GM23338 (cell line): ENCODE data around the gene ENOPH1. TPM values are rescaled to one million over a fixed set of nuclear protein-coding genes. Genes with fewer than 3 reads are reported as not detected.

ENCODE experiments used
- ATAC-seq: fragments of 200-7000 bp; cut with Tn5 transposase; 3 replicates; pipeline ENCODE4 v1.9.1; 2020
- DNase-seq: peaks from one replicate; pipeline ENCODE4 v3.0.0-alpha.2; 2015; ENCODE audit warnings: low spot score
- H2AFZ ChIP-seq: fragments of 200-600 bp; sonication (generic); 2 replicates; pipeline ENCODE4 v1.8.0; 2016; ENCODE audit warnings: antibody characterized with exemption, mild to moderate bottlenecking, moderate library complexity
- H3F3A ChIP-seq: fragments of 200-600 bp; sonication (generic); replicated peaks from 2 replicates; pipeline ENCODE4 v1.8.0; 2017; ENCODE audit warnings: antibody characterized with exemption, mixed run types, low read depth
- H3K27ac ChIP-seq: fragments of 200-600 bp; sonication (generic); 2 replicates; pipeline ENCODE4 v1.6.1; 2016; ENCODE audit warnings: low read depth
- H3K27me3 ChIP-seq: fragments of 200-600 bp; sonication (generic); 2 replicates; pipeline ENCODE4 v1.8.0; 2016; ENCODE audit warnings: mild to moderate bottlenecking, mixed run types, moderate library complexity; ENCODE audit not compliant: insufficient read depth
- H3K36me3 ChIP-seq: fragments of 200-600 bp; sonication (generic); 2 replicates; pipeline ENCODE4 v1.8.0; 2016; ENCODE audit warnings: mild to moderate bottlenecking; ENCODE audit not compliant: insufficient read depth
- H3K4me1 ChIP-seq: fragments of 200-600 bp; sonication (generic); 2 replicates; pipeline ENCODE4 v1.8.0; 2016; ENCODE audit warnings: mild to moderate bottlenecking, moderate library complexity; ENCODE audit not compliant: insufficient read depth
- H3K4me2 ChIP-seq: fragments of 200-600 bp; sonication (generic); 2 replicates; pipeline ENCODE4 v1.7.1; 2017; ENCODE audit warnings: mixed run types
- H3K4me3 ChIP-seq: fragments of 200-600 bp; sonication (generic); 2 replicates; pipeline ENCODE4 v1.6.1; 2016; ENCODE audit warnings: mixed run types
- H3K79me2 ChIP-seq: fragments of 200-600 bp; sonication (generic); replicated peaks from 2 replicates; pipeline ENCODE4 v1.8.0; 2017; ENCODE audit warnings: mild to moderate bottlenecking; ENCODE audit not compliant: insufficient read depth
- H3K9me2 ChIP-seq: fragments of 200-600 bp; sonication (generic); 2 replicates; pipeline ENCODE4 v1.8.0; 2017; ENCODE audit not compliant: insufficient read depth
- H4K20me1 ChIP-seq: fragments of 200-600 bp; sonication (generic); replicated peaks from 2 replicates; pipeline ENCODE4 v1.8.0; 2017; ENCODE audit warnings: mild to moderate bottlenecking; ENCODE audit not compliant: insufficient read depth
- H3K27ac Mint-ChIP-seq: 2 replicates; pipeline ENCODE4 v1.8.0; 2020; ENCODE audit warnings: inconsistent platforms, mild to moderate bottlenecking, moderate library complexity, mixed read lengths
- H3K27me3 Mint-ChIP-seq: 3 replicates; pipeline ENCODE4 v1.8.0; 2022; ENCODE audit warnings: low read depth, mild to moderate bottlenecking, moderate library complexity, mixed read lengths, inconsistent platforms; ENCODE audit not compliant: insufficient read depth, poor library complexity
- H3K36me3 Mint-ChIP-seq: 3 replicates; pipeline ENCODE4 v1.8.0; 2021; ENCODE audit warnings: low read depth, mild to moderate bottlenecking, inconsistent platforms, moderate library complexity, mixed read lengths
- H3K4me1 Mint-ChIP-seq: 3 replicates; pipeline ENCODE4 v1.8.0; 2020; ENCODE audit warnings: mild to moderate bottlenecking, inconsistent platforms, mixed read lengths
- H3K4me3 Mint-ChIP-seq: 3 replicates; pipeline ENCODE4 v1.8.0; 2021; ENCODE audit warnings: moderate library complexity, mild to moderate bottlenecking, inconsistent platforms, mixed read lengths
- H3K9me3 Mint-ChIP-seq: 3 replicates; pipeline ENCODE4 v1.8.0; 2020; ENCODE audit warnings: moderate library complexity, mild to moderate bottlenecking, inconsistent platforms, mixed read lengths
- CREB1 ChIP-seq: fragments of 250-450 bp; sonication (Bioruptor Pico); IDR thresholded peaks from 2 replicates; pipeline ENCODE4 v1.5.0; 2020; ENCODE audit warnings: low read depth, mild to moderate bottlenecking, moderate library complexity
- EZH2 ChIP-seq: fragments of 200-600 bp; sonication (generic); IDR thresholded peaks from one replicate; pipeline ENCODE4 v1.8.0; 2017; ENCODE audit warnings: antibody characterized with exemption, mild to moderate bottlenecking, low read depth; ENCODE audit not compliant: unreplicated experiment
- EZH2phosphoT487 ChIP-seq: fragments of 200-600 bp; sonication (generic); IDR thresholded peaks from one replicate; pipeline ENCODE4 v1.8.1; 2018; ENCODE audit warnings: antibody characterized with exemption; ENCODE audit not compliant: unreplicated experiment
- JUNB ChIP-seq: IDR thresholded peaks from one replicate; pipeline ENCODE4 v1.6.1; 2016; ENCODE audit warnings: antibody characterized with exemption; ENCODE audit not compliant: unreplicated experiment
- NANOG ChIP-seq: IDR thresholded peaks from 2 replicates; pipeline ENCODE4 v1.6.1; 2016; ENCODE audit warnings: antibody characterized with exemption, borderline replicate concordance
- POLR2AphosphoS5 ChIP-seq: IDR thresholded peaks from 2 replicates; pipeline ENCODE4 v1.6.1; 2016; ENCODE audit warnings: antibody characterized with exemption, low read depth
- STAT1 ChIP-seq: IDR thresholded peaks from one replicate; pipeline ENCODE4 v1.6.1; 2016; ENCODE audit warnings: antibody characterized with exemption; ENCODE audit not compliant: unreplicated experiment
- ZNF114 ChIP-seq: fragments of 250-450 bp; sonication (Bioruptor Pico); IDR thresholded peaks from 2 replicates; pipeline ENCODE4 v1.5.0; 2020; ENCODE audit warnings: mild to moderate bottlenecking, moderate library complexity
- ZNF331 ChIP-seq: fragments of 250-450 bp; sonication (Bioruptor Pico); IDR thresholded peaks from 2 replicates; pipeline ENCODE4 v1.5.0; 2020; ENCODE audit warnings: low read depth, mild to moderate bottlenecking, moderate library complexity
- polyA plus RNA-seq: library from polyadenylated mRNA; unstranded; fragments of >200 nt; fragmentation: Nextera tagmentation; extraction: Ambion mirVana; gene quantifications from 2 replicates; pipeline ENCODE4 v1.2.1, GENCODE V29; 2016
- total RNA-seq: library from RNA; depleted of rRNA; stranded (reverse); fragments of >200 nt; shearing (Covaris generic); gene quantifications from 2 replicates; pipeline ENCODE4 v1.2.3, GENCODE V29; 2014
- TF ChIP-seq, protein P1 (sequence below), 2 experiments: fragments of 200-600 bp in 1 of 2; sonication (generic) in 1 of 2; conservative IDR thresholded peaks; 2 replicates each; pipeline versions ENCODE4 v1.5.1 to v1.6.1; 2016 to 2017; ENCODE audit warnings: antibody characterized with exemption in 2 of 2, low read depth in 2 of 2, mild to moderate bottlenecking in 2 of 2, moderate library complexity in 1 of 2
- TF ChIP-seq, protein P2 (sequence below): fragments of 250-450 bp; sonication (Bioruptor Pico); IDR thresholded peaks from 2 replicates; pipeline ENCODE4 v1.5.0; 2020; ENCODE audit warnings: mild to moderate bottlenecking, moderate library complexity
- TF ChIP-seq, protein P3 (sequence below): IDR thresholded peaks from 2 replicates; pipeline ENCODE4 v1.6.1; 2016; ENCODE audit warnings: antibody characterized with exemption
- TF ChIP-seq, protein P4 (sequence below): IDR thresholded peaks from one replicate; pipeline ENCODE4 v1.6.1; 2018; ENCODE audit warnings: antibody characterized with exemption; ENCODE audit not compliant: unreplicated experiment

ENOPH1 gene
- total and polyA plus RNA-seq, 2 experiments from 2014 or later, result 105 to 146 TPM

DNA sequence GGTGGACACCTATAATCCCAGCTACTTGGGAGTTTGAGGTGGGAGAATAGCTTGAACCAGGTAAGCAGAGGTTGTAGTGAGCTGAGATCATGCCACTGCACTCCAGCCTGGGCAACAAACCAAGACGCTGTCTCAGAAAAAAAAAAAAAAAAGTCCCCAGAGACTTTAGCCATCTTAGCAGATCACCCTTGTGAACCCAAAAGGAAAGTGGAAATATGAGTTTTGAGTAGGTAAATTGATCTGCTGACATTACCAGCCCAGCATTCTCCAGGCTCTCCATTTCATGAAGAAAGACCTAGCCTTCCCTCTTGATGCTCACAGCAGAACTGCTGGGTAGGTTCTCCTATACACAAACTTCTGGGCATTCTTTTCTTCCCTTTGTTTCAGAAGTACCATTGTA, 32.1 kb upstream of the ENOPH1 start:
- H3K4me3 ChIP-seq, result no peak overlapping the region
- H3K36me3 Mint-ChIP-seq, result no peaks in the 10 kb centered on the region
- no peaks in the 10 kb centered on the region for H3K9me3 Mint-ChIP-seq
- H3K4me2 ChIP-seq, result no peak overlapping the region
- peaks cover 3% of the 10 kb centered on the region; the same call in 2 of the 3 replicates for H3K4me1 Mint-ChIP-seq
- H3K9me2 ChIP-seq, result no peaks in the 10 kb centered on the region; the same call in 1 of the 2 replicates
- H3K27me3 ChIP-seq, result no peaks in the 10 kb centered on the region
- no peaks in the 10 kb centered on the region for H3F3A ChIP-seq
- H3K4me3 Mint-ChIP-seq, result no peak overlapping the region
- H3K27ac ChIP-seq, result no peak overlapping the region
- H3K27me3 Mint-ChIP-seq, result peaks cover 2% of the 10 kb centered on the region
- H3K79me2 ChIP-seq, result no peaks in the 10 kb centered on the region
- no peaks in the 10 kb centered on the region for H4K20me1 ChIP-seq
- no peak overlapping the region for H2AFZ ChIP-seq
- no peaks in the 10 kb centered on the region for H3K4me1 ChIP-seq
- no peak for DNase-seq
- no peak for ATAC-seq
- no peak overlapping the region for H3K27ac Mint-ChIP-seq
- TF ChIP-seq EZH2phosphoT487 (no peak), ZNF114 (CRISPR knock-in tag) (no peak), JUNB (no peak), EZH2 (no peak), CREB1 (CRISPR knock-in tag) (no peak), ZNF331 (CRISPR knock-in tag) (no peak), STAT1 (no peak), NANOG (no peak), POLR2AphosphoS5 (no peak)
- TF ChIP-seq, protein P1, sequence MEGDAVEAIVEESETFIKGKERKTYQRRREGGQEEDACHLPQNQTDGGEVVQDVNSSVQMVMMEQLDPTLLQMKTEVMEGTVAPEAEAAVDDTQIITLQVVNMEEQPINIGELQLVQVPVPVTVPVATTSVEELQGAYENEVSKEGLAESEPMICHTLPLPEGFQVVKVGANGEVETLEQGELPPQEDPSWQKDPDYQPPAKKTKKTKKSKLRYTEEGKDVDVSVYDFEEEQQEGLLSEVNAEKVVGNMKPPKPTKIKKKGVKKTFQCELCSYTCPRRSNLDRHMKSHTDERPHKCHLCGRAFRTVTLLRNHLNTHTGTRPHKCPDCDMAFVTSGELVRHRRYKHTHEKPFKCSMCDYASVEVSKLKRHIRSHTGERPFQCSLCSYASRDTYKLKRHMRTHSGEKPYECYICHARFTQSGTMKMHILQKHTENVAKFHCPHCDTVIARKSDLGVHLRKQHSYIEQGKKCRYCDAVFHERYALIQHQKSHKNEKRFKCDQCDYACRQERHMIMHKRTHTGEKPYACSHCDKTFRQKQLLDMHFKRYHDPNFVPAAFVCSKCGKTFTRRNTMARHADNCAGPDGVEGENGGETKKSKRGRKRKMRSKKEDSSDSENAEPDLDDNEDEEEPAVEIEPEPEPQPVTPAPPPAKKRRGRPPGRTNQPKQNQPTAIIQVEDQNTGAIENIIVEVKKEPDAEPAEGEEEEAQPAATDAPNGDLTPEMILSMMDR (conservative IDR thresholded peaks at IDR 0.05; ENCODE audit: low read depth in 2 of 2), result no peak
- TF ChIP-seq, protein P2, sequence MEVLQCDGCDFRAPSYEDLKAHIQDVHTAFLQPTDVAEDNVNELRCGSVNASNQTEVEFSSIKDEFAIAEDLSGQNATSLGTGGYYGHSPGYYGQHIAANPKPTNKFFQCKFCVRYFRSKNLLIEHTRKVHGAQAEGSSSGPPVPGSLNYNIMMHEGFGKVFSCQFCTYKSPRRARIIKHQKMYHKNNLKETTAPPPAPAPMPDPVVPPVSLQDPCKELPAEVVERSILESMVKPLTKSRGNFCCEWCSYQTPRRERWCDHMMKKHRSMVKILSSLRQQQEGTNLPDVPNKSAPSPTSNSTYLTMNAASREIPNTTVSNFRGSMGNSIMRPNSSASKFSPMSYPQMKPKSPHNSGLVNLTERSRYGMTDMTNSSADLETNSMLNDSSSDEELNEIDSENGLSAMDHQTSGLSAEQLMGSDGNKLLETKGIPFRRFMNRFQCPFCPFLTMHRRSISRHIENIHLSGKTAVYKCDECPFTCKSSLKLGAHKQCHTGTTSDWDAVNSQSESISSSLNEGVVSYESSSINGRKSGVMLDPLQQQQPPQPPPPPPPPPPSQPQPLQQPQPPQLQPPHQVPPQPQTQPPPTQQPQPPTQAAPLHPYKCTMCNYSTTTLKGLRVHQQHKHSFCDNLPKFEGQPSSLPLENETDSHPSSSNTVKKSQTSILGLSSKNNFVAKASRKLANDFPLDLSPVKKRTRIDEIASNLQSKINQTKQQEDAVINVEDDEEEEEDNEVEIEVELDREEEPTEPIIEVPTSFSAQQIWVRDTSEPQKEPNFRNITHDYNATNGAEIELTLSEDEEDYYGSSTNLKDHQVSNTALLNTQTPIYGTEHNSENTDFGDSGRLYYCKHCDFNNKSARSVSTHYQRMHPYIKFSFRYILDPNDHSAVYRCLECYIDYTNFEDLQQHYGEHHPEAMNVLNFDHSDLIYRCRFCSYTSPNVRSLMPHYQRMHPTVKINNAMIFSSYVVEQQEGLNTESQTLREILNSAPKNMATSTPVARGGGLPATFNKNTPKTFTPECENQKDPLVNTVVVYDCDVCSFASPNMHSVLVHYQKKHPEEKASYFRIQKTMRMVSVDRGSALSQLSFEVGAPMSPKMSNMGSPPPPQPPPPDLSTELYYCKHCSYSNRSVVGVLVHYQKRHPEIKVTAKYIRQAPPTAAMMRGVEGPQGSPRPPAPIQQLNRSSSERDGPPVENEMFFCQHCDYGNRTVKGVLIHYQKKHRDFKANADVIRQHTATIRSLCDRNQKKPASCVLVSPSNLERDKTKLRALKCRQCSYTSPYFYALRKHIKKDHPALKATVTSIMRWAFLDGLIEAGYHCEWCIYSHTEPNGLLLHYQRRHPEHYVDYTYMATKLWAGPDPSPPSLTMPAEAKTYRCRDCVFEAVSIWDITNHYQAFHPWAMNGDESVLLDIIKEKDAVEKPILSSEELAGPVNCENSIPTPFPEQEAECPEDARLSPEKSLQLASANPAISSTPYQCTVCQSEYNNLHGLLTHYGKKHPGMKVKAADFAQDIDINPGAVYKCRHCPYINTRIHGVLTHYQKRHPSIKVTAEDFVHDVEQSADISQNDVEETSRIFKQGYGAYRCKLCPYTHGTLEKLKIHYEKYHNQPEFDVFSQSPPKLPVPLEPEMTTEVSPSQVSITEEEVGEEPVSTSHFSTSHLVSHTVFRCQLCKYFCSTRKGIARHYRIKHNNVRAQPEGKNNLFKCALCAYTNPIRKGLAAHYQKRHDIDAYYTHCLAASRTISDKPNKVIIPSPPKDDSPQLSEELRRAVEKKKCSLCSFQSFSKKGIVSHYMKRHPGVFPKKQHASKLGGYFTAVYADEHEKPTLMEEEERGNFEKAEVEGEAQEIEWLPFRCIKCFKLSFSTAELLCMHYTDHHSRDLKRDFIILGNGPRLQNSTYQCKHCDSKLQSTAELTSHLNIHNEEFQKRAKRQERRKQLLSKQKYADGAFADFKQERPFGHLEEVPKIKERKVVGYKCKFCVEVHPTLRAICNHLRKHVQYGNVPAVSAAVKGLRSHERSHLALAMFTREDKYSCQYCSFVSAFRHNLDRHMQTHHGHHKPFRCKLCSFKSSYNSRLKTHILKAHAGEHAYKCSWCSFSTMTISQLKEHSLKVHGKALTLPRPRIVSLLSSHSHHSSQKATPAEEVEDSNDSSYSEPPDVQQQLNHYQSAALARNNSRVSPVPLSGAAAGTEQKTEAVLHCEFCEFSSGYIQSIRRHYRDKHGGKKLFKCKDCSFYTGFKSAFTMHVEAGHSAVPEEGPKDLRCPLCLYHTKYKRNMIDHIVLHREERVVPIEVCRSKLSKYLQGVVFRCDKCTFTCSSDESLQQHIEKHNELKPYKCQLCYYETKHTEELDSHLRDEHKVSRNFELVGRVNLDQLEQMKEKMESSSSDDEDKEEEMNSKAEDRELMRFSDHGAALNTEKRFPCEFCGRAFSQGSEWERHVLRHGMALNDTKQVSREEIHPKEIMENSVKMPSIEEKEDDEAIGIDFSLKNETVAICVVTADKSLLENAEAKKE, result no peak
- TF ChIP-seq, protein P3, sequence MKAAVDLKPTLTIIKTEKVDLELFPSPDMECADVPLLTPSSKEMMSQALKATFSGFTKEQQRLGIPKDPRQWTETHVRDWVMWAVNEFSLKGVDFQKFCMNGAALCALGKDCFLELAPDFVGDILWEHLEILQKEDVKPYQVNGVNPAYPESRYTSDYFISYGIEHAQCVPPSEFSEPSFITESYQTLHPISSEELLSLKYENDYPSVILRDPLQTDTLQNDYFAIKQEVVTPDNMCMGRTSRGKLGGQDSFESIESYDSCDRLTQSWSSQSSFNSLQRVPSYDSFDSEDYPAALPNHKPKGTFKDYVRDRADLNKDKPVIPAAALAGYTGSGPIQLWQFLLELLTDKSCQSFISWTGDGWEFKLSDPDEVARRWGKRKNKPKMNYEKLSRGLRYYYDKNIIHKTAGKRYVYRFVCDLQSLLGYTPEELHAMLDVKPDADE, result no peak
- TF ChIP-seq, protein P4, sequence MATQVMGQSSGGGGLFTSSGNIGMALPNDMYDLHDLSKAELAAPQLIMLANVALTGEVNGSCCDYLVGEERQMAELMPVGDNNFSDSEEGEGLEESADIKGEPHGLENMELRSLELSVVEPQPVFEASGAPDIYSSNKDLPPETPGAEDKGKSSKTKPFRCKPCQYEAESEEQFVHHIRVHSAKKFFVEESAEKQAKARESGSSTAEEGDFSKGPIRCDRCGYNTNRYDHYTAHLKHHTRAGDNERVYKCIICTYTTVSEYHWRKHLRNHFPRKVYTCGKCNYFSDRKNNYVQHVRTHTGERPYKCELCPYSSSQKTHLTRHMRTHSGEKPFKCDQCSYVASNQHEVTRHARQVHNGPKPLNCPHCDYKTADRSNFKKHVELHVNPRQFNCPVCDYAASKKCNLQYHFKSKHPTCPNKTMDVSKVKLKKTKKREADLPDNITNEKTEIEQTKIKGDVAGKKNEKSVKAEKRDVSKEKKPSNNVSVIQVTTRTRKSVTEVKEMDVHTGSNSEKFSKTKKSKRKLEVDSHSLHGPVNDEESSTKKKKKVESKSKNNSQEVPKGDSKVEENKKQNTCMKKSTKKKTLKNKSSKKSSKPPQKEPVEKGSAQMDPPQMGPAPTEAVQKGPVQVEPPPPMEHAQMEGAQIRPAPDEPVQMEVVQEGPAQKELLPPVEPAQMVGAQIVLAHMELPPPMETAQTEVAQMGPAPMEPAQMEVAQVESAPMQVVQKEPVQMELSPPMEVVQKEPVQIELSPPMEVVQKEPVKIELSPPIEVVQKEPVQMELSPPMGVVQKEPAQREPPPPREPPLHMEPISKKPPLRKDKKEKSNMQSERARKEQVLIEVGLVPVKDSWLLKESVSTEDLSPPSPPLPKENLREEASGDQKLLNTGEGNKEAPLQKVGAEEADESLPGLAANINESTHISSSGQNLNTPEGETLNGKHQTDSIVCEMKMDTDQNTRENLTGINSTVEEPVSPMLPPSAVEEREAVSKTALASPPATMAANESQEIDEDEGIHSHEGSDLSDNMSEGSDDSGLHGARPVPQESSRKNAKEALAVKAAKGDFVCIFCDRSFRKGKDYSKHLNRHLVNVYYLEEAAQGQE, result no peak
- H3K36me3 ChIP-seq, result no peaks in the 10 kb centered on the region
